ENCODE measurements around the gene RGPD6.
"Not testable (repeated sequence)": the region's sequence is repeated elsewhere in the genome, so short reads cannot be mapped to it uniquely, and the experiment has no call there.

DNA sequence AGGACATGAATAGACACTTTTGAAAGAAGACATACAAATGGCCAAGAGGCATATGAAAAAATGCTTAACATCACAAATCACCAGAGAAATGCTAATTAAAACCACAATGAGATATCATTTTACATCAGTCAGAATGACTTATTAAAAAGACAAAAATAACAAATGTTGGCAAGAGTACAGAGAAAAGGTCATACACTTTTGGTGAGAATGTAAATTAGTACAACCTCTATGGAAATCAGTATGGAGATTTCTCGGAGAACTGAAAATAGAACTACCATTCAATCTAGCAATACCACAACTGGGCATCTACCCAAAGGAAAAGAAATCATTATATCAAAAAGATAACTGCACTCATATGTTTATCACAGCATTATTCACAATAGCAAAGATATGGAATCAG lies 88.0 kb downstream of the RGPD6 start:
- TF ChIP-seq, protein P1, sequence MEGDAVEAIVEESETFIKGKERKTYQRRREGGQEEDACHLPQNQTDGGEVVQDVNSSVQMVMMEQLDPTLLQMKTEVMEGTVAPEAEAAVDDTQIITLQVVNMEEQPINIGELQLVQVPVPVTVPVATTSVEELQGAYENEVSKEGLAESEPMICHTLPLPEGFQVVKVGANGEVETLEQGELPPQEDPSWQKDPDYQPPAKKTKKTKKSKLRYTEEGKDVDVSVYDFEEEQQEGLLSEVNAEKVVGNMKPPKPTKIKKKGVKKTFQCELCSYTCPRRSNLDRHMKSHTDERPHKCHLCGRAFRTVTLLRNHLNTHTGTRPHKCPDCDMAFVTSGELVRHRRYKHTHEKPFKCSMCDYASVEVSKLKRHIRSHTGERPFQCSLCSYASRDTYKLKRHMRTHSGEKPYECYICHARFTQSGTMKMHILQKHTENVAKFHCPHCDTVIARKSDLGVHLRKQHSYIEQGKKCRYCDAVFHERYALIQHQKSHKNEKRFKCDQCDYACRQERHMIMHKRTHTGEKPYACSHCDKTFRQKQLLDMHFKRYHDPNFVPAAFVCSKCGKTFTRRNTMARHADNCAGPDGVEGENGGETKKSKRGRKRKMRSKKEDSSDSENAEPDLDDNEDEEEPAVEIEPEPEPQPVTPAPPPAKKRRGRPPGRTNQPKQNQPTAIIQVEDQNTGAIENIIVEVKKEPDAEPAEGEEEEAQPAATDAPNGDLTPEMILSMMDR (IDR thresholded peaks at IDR 0.05), result not testable (repeated sequence)
- TF ChIP-seq POLR2A, EP300 (IDR thresholded peaks at IDR 0.05): not testable (repeated sequence)

All from ovary (tissue), 3 donors.